GM12878 (cell line): ENCODE data around the gene HNRNPF. TPM values are rescaled to one million over a fixed set of nuclear protein-coding genes. Genes with fewer than 3 reads are reported as not detected.

ENCODE experiments used
- CEBPB ChIP-seq, 2 experiments: fragments of 150-350 bp in 1 of 2; IDR thresholded peaks; 2 replicates each; pipeline ENCODE4 v1.6.1; 2012 to 2014; ENCODE audit warnings: low read depth in 2 of 2, low read length in 2 of 2, borderline replicate concordance in 1 of 2, inconsistent platforms in 1 of 2
- LARP7 ChIP-seq: fragments of 450-650 bp; IDR thresholded peaks from 2 replicates; pipeline ENCODE4 v1.6.1; 2017; ENCODE audit warnings: mild to moderate bottlenecking
- SPI1 ChIP-seq: IDR thresholded peaks from 2 replicates; pipeline ENCODE4 v1.6.1; 2011; ENCODE audit warnings: low read depth, mild to moderate bottlenecking, low read length, moderate library complexity, borderline replicate concordance; ENCODE audit not compliant: insufficient read depth
- SREBF1 ChIP-seq: IDR thresholded peaks from 2 replicates; pipeline ENCODE4 v1.6.1; 2012; ENCODE audit warnings: mild to moderate bottlenecking, low read length
- polyA plus RNA-seq, 11 experiments: library from polyadenylated mRNA; depleted of rRNA in 4 of 11; unstranded in 6 of 11; stranded (reverse) in 5 of 11; fragments of >200 nt; fragmentation: Nextera tagmentation in 4 of 11; fragmentation: Illumina TruSeq in 1 of 11; extraction: Ambion mirVana in 4 of 11; extraction: Trizol in 1 of 11; gene quantifications; 1 replicate in 1 of 11; 2 replicates in 10 of 11; pipeline versions ENCODE4 v1.2.1 to v1.2.3, GENCODE V29; 2011 to 2016; ENCODE audit warnings: inconsistent platforms in 2 of 11, missing spikeins in 2 of 11, low read depth in 1 of 11
- total RNA-seq, 4 experiments: library from RNA; depleted of rRNA in 3 of 4; stranded (reverse); fragments of >200 nt in 3 of 4; fragmentation: Illumina TruSeq in 1 of 4; extraction: Trizol in 1 of 4; gene quantifications; 2 replicates each; pipeline versions ENCODE4 v1.2.1 to v1.2.3, GENCODE V29; 2013 to 2021
- TF ChIP-seq, protein P1 (sequence below): fragments of 450-650 bp; formaldehyde crosslinking; IDR thresholded peaks from 2 replicates; pipeline ENCODE4 v1.4.0; 2022; ENCODE audit warnings: mild to moderate bottlenecking, moderate library complexity
- TF ChIP-seq, protein P2 (sequence below): fragments of 450-650 bp; IDR thresholded peaks from 2 replicates; pipeline ENCODE4 v1.6.1; 2016; ENCODE audit warnings: mild to moderate bottlenecking

The HNRNPF gene
- total and polyA plus RNA-seq, 10 of the 15 experiments (the other 5 are each of a cell fraction or from before 2014, with no cell fraction given), result 156 to 373 (median 293) TPM

DNA sequence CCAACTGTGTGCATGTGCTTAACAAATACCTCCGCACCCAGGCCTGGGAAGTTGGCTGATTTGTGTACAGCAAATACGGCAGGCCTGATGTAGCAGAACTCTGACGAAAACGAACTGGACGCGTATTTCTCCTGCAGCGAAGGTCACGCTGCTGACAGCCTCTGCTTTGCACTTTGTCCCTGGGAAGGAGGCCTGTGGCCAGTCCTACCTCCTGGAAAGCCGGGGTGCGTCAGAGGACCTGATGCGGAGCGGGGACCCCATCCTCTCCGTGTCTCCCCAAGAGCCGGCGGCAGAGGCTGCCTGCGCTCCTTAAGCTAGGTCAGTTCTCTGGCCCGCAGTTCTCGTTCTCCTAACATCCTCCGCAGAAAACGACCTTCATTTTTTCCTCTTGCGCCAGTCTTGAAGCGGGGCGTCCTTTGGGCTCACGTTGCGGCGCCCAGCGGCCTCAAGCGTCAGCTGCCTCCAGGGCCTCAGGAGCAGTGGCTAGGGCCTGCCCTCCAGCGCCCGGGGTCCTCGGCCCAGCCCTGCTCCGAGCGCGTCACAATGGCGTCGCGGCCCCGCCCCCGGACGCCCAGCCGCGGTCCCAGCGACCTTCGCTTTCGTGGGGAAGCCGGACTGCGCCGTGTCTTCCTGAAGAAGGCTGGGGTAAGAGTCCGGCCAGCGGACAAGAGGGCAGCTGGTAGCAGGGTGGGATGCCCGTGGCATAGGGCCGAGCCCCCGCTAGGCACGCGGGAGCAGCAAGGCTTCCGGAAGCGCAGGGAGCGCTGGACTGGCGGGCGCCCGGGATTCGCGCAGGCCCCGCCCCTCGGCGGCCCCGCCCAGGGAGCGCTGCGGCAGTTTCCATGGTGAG, 27.5 kb upstream of the HNRNPF start, which contains the start of gene ZNF487 (continued):
- TF ChIP-seq, protein P1, sequence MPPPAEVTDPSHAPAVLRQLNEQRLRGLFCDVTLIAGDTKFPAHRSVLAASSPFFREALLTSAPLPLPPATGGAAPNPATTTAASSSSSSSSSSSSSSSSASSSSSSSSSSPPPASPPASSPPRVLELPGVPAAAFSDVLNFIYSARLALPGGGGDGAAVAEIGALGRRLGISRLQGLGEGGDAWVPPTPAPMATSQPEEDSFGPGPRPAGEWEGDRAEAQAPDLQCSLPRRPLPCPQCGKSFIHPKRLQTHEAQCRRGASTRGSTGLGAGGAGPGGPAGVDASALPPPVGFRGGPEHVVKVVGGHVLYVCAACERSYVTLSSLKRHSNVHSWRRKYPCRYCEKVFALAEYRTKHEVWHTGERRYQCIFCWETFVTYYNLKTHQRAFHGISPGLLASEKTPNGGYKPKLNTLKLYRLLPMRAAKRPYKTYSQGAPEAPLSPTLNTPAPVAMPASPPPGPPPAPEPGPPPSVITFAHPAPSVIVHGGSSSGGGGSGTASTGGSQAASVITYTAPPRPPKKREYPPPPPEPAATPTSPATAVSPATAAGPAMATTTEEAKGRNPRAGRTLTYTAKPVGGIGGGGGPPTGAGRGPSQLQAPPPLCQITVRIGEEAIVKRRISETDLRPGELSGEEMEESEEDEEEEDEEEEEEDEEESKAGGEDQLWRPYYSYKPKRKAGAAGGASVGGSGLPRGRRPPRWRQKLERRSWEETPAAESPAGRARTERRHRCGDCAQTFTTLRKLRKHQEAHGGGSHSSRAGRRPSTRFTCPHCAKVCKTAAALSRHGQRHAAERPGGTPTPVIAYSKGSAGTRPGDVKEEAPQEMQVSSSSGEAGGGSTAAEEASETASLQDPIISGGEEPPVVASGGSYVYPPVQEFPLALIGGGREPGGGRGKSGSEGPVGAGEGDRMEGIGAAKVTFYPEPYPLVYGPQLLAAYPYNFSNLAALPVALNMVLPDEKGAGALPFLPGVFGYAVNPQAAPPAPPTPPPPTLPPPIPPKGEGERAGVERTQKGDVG (CRISPR knock-in tag), result no peak
- TF ChIP-seq CEBPB (IDR thresholded peaks at IDR 0.05; ENCODE audit: borderline replicate concordance in 1 of 2, low read depth in 2 of 2, low read length in 2 of 2), result no peak
- TF ChIP-seq SPI1, result no peak
- TF ChIP-seq, protein P2, sequence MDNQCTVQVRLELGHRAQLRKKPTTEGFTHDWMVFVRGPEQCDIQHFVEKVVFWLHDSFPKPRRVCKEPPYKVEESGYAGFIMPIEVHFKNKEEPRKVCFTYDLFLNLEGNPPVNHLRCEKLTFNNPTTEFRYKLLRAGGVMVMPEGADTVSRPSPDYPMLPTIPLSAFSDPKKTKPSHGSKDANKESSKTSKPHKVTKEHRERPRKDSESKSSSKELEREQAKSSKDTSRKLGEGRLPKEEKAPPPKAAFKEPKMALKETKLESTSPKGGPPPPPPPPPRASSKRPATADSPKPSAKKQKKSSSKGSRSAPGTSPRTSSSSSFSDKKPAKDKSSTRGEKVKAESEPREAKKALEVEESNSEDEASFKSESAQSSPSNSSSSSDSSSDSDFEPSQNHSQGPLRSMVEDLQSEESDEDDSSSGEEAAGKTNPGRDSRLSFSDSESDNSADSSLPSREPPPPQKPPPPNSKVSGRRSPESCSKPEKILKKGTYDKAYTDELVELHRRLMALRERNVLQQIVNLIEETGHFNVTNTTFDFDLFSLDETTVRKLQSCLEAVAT, result no peak; the same call in 1 of the 2 replicates
- TF ChIP-seq LARP7, result peak; percentile 69; the same call in 1 of the 2 replicates
- no peak for TF ChIP-seq SREBF1
- TF ChIP-seq, all 136 proteins: peak for 45
